Hepatocyte (in vitro differentiated cells): Measurements from ENCODE around the gene RPL9. TPM values are rescaled to one million over a fixed set of nuclear protein-coding genes. Genes with fewer than 3 reads are reported as not detected.

ENCODE experiments used
- DNase-seq: peaks from one replicate; pipeline ENCODE4 v3.0.0-alpha.2; 2016; ENCODE audit warnings: low spot score
- H2AFZ ChIP-seq: fragments of 200-600 bp; sonication (generic); 2 replicates; pipeline ENCODE4 v1.6.0; 2016; ENCODE audit warnings: antibody characterized with exemption, mild to moderate bottlenecking
- H3K27ac ChIP-seq: fragments of 200-600 bp; sonication (generic); 2 replicates; pipeline ENCODE4 v1.5.1; 2016; ENCODE audit warnings: mild to moderate bottlenecking
- H3K27me3 ChIP-seq: fragments of 200-600 bp; sonication (generic); 2 replicates; pipeline ENCODE4 v1.6.1; 2016
- H3K36me3 ChIP-seq: fragments of 200-600 bp; sonication (generic); replicated peaks from 2 replicates; pipeline ENCODE4 v1.5.1; 2016; ENCODE audit warnings: low read depth; ENCODE audit not compliant: insufficient read depth
- H3K4me1 ChIP-seq: fragments of 200-600 bp; sonication (generic); 2 replicates; pipeline ENCODE4 v1.5.1; 2016; ENCODE audit warnings: mild to moderate bottlenecking, moderate library complexity; ENCODE audit not compliant: insufficient read depth
- H3K4me2 ChIP-seq: fragments of 200-600 bp; sonication (generic); 2 replicates; pipeline ENCODE4 v1.6.0; 2016
- H3K4me3 ChIP-seq: fragments of 200-600 bp; sonication (generic); 2 replicates; pipeline ENCODE4 v1.5.1; 2016; ENCODE audit warnings: mild to moderate bottlenecking
- H3K79me2 ChIP-seq: fragments of 200-600 bp; sonication (generic); 2 replicates; pipeline ENCODE4 v1.6.0; 2017; ENCODE audit warnings: mild to moderate bottlenecking
- H3K9me2 ChIP-seq: fragments of 200-600 bp; sonication (generic); replicated peaks from 2 replicates; pipeline ENCODE4 v1.6.0; 2017; ENCODE audit warnings: mild to moderate bottlenecking; ENCODE audit not compliant: insufficient read depth
- H3K9me3 ChIP-seq: fragments of 200-600 bp; sonication (generic); 2 replicates; pipeline ENCODE4 v1.5.1; 2016; ENCODE audit warnings: low read depth, mild to moderate bottlenecking
- H4K20me1 ChIP-seq: fragments of 200-600 bp; sonication (generic); 2 replicates; pipeline ENCODE4 v1.6.0; 2016; ENCODE audit warnings: mild to moderate bottlenecking; ENCODE audit not compliant: insufficient read depth, poor library complexity, severe bottlenecking
- CTCF ChIP-seq: fragments of 200-600 bp; sonication (generic); IDR thresholded peaks from 2 replicates; pipeline ENCODE4 v1.5.1; 2016; ENCODE audit warnings: antibody characterized with exemption, mild to moderate bottlenecking; ENCODE audit not compliant: poor library complexity
- EZH2 ChIP-seq: fragments of 200-600 bp; sonication (generic); IDR thresholded peaks from 2 replicates; pipeline ENCODE4 v1.6.1; 2016; ENCODE audit warnings: antibody characterized with exemption, mild to moderate bottlenecking, borderline replicate concordance
- EZH2phosphoT487 ChIP-seq: fragments of 200-600 bp; sonication (generic); IDR thresholded peaks from one replicate; pipeline ENCODE4 v1.6.1; 2018; ENCODE audit warnings: antibody characterized with exemption, mild to moderate bottlenecking, low read depth, moderate library complexity; ENCODE audit not compliant: unreplicated experiment, severe bottlenecking
- WGBS: methylation state at CpG from one replicate; pipeline ENCODE4 v1.1.6; 2016; ENCODE audit warnings: low lambda C conversion rate; ENCODE audit errors: missing lambda C conversion rate; 5-methylcytosine and 5-hydroxymethylcytosine counted together
- polyA plus RNA-seq: library from polyadenylated mRNA; unstranded; fragments of >200 nt; fragmentation: Nextera tagmentation; extraction: Ambion mirVana; gene quantifications from 2 replicates; pipeline ENCODE4 v1.2.1, GENCODE V29; 2016
- total RNA-seq: library from RNA; depleted of rRNA; stranded (reverse); fragments of >200 nt; gene quantifications from 2 replicates; pipeline ENCODE4 v1.2.3, GENCODE V29; 2014

The RPL9 gene
- total and polyA plus RNA-seq, 2 experiments from 2014 or later, result 475 to 2,831 TPM

GRCh38 chr4:39495446-39496213 lies 36.9 kb upstream of the RPL9 start:
- Histone ChIP-seq H2AFZ (no peak overlapping the region), H3K27me3 (no peaks in the 10 kb centered on the region), H3K4me1 (peaks cover 7% of the 10 kb centered on the region), H3K4me3 (no peak overlapping the region), H4K20me1 (no peaks in the 10 kb centered on the region), H3K36me3 (no peaks in the 10 kb centered on the region), H3K79me2 (no peaks in the 10 kb centered on the region), H3K9me2 (no peaks in the 10 kb centered on the region), H3K27ac (no peak overlapping the region), H3K9me3 (no peaks in the 10 kb centered on the region), H3K4me2 (no peak overlapping the region)
- TF ChIP-seq EZH2, result no peak
- TF ChIP-seq CTCF, result no peak
- no peak for TF ChIP-seq EZH2phosphoT487
- WGBS, result 72% methylated on average over 4 of the region's 4 CpGs
- no peak for DNase-seq

GRCh38 chr4:39494354-39494753 lies 35.6 kb upstream of the RPL9 start:
- no peak for DNase-seq
- Histone ChIP-seq H3K9me3 (no peaks in the 10 kb centered on the region), H3K27me3 (no peaks in the 10 kb centered on the region), H4K20me1 (no peaks in the 10 kb centered on the region), H3K9me2 (no peaks in the 10 kb centered on the region), H3K27ac (no peak overlapping the region), H3K4me3 (no peak overlapping the region), H3K36me3 (no peaks in the 10 kb centered on the region), H3K79me2 (no peaks in the 10 kb centered on the region), H2AFZ (no peak overlapping the region), H3K4me2 (no peak overlapping the region), H3K4me1 (peaks cover 7% of the 10 kb centered on the region)
- WGBS, result 86% methylated on average over 1 of the region's 1 CpG
- TF ChIP-seq CTCF (no peak), EZH2phosphoT487 (no peak), EZH2 (no peak)

GRCh38 chr4:39490322-39490721 lies 31.6 kb upstream of the RPL9 start:
- Histone ChIP-seq H2AFZ (no peak overlapping the region), H3K4me1 (peaks cover 25% of the 10 kb centered on the region), H3K4me2 (no peak overlapping the region), H3K27ac (no peak overlapping the region), H3K27me3 (no peaks in the 10 kb centered on the region), H4K20me1 (no peaks in the 10 kb centered on the region), H3K36me3 (no peaks in the 10 kb centered on the region), H3K79me2 (no peaks in the 10 kb centered on the region), H3K9me3 (no peaks in the 10 kb centered on the region), H3K9me2 (no peaks in the 10 kb centered on the region), H3K4me3 (no peak overlapping the region)
- WGBS, result 100% methylated on average over 2 of the region's 2 CpGs
- no peak for DNase-seq
- TF ChIP-seq EZH2phosphoT487 (no peak), CTCF (no peak), EZH2 (no peak)
